RCC 7860 (cell line): ENCODE results near the gene DPP10.

Source experiments
- DNase-seq: peaks from one replicate; pipeline ENCODE4 v3.0.0-alpha.2; 2015; ENCODE audit warnings: low spot score
- FAIRE-seq: peaks from 2 replicates; lab custom pipeline; 2012; peaks lifted over from hg19 to GRCh38; lab: Jason Lieb, UNC

Gene DPP10

GRCh38 chr2:114787486-114787885 lies 345.0 kb downstream of the DPP10 start:
- FAIRE-seq, result no peak
- no peak for DNase-seq

GRCh38 chr2:114789989-114790388 lies 347.5 kb downstream of the DPP10 start:
- FAIRE-seq, result no peak
- no peak for DNase-seq

- DNase-seq (no peak), FAIRE-seq (no peak)
Measured at GRCh38 chr2:114797540-114797939, 355.1 kb downstream of the DPP10 start.

- no peak for FAIRE-seq
Measured at GRCh38 chr2:114797942-114798341, 355.5 kb downstream of the DPP10 start.

GRCh38 chr2:114800371-114800770 lies 357.9 kb downstream of the DPP10 start:
- no peak for DNase-seq
- FAIRE-seq, result no peak

More at GRCh38 chr2:114797942-114798341, 355.5 kb downstream of the DPP10 start:
- no peak for DNase-seq

GRCh38 chr2:114805195-114805594 lies 362.8 kb downstream of the DPP10 start:
- DNase-seq (no peak), FAIRE-seq (no peak)

GRCh38 chr2:114810092-114810491 lies 367.7 kb downstream of the DPP10 start:
- no peak for FAIRE-seq

GRCh38 chr2:114812261-114812660 lies 369.8 kb downstream of the DPP10 start:
- FAIRE-seq, result no peak
- DNase-seq, result no peak

More at GRCh38 chr2:114810092-114810491, 367.7 kb downstream of the DPP10 start:
- DNase-seq, result no peak

- FAIRE-seq, result no peak
Measured at GRCh38 chr2:114814355-114814754, 371.9 kb downstream of the DPP10 start.

GRCh38 chr2:114821055-114821454 lies 378.6 kb downstream of the DPP10 start:
- DNase-seq (no peak), FAIRE-seq (no peak)

More at GRCh38 chr2:114814355-114814754, 371.9 kb downstream of the DPP10 start:
- DNase-seq, result no peak

- no peak for FAIRE-seq
- no peak for DNase-seq
Measured at GRCh38 chr2:114843963-114844362, 401.5 kb downstream of the DPP10 start.

- no peak for FAIRE-seq
- no peak for DNase-seq
Measured at GRCh38 chr2:114857196-114857595, 414.8 kb downstream of the DPP10 start.

- DNase-seq, result no peak
- FAIRE-seq, result no peak
Measured at GRCh38 chr2:114859726-114860510, 417.5 kb downstream of the DPP10 start.

GRCh38 chr2:114862243-114862642 lies 419.8 kb downstream of the DPP10 start:
- DNase-seq, result no peak
- no peak for FAIRE-seq

GRCh38 chr2:114864901-114865300 lies 422.5 kb downstream of the DPP10 start:
- no peak for DNase-seq
- FAIRE-seq, result no peak

GRCh38 chr2:114880046-114880445 lies 437.6 kb downstream of the DPP10 start:
- FAIRE-seq (no peak), DNase-seq (no peak)

- FAIRE-seq (no peak), DNase-seq (no peak)
Measured at GRCh38 chr2:114919985-114920384, 477.5 kb downstream of the DPP10 start.

- FAIRE-seq (no peak), DNase-seq (no peak)
Measured at GRCh38 chr2:114922076-114922475, 479.6 kb downstream of the DPP10 start.

GRCh38 chr2:114925296-114926255 lies 483.1 kb downstream of the DPP10 start:
- no peak for DNase-seq
- FAIRE-seq, result no peak

GRCh38 chr2:114926303-114926702 lies 483.9 kb downstream of the DPP10 start:
- DNase-seq (no peak), FAIRE-seq (no peak)

GRCh38 chr2:114929225-114929624 lies 486.8 kb downstream of the DPP10 start:
- no peak for DNase-seq
- no peak for FAIRE-seq
